GM12878 (cell line): ENCODE data around the gene DMXL2. TPM values are rescaled to one million over a fixed set of nuclear protein-coding genes. Genes with fewer than 3 reads are reported as not detected.

ENCODE experiments used
- ATAC-seq: fragments of 200-7000 bp; cut with Tn5 transposase; 3 replicates; pipeline ENCODE4 v1.9.1; 2020; ENCODE audit warnings: mild to moderate bottlenecking, moderate library complexity
- BruUV-seq: library from RNA; stranded (reverse); fragments of 400-500 nt; replicated peaks from 2 replicates; lab custom pipeline; 2021; lab: Mats Ljungman, UMichigan
- CTCF ChIA-PET: fragments of 300-600 bp; sonication (Branson Sonifier 250); formaldehyde crosslinking; extraction: SDS; loops from one replicate; lab custom pipeline; 2021; ENCODE audit warnings: inconsistent platforms; lab: Yijun Ruan, JAX
- POLR2A ChIA-PET: fragments of 350-600 bp; formaldehyde crosslinking; extraction: SDS; loops from one replicate; lab custom pipeline; 2021; ENCODE audit warnings: inconsistent platforms; lab: Charles Lee
- RAD21 ChIA-PET: fragments of 300-600 bp; sonication (Branson Sonifier 250); formaldehyde crosslinking; loops from one replicate; lab custom pipeline; 2023; ENCODE audit warnings: antibody characterized with exemption; ENCODE audit not compliant: unreplicated experiment; lab: Charles Lee
- SMC1A ChIA-PET: fragments of 300-600 bp; sonication (Branson Sonifier 250); formaldehyde crosslinking; loops from one replicate; lab custom pipeline; 2023; ENCODE audit not compliant: unreplicated experiment, uncharacterized antibody; lab: Charles Lee
- DNase-seq: peaks from one replicate; pipeline ENCODE4 v3.0.0-alpha.2; 2011; ENCODE audit warnings: low read depth, low spot score
- FAIRE-seq: peaks from 3 replicates; lab custom pipeline; 2011; peaks lifted over from hg19 to GRCh38; lab: Jason Lieb, UNC
- H2AFZ ChIP-seq: 2 replicates; pipeline ENCODE4 v1.6.0; 2011; ENCODE audit warnings: low read depth, low read length, control low read depth; ENCODE audit not compliant: control insufficient read depth
- H3K27ac ChIP-seq: 2 replicates; pipeline ENCODE4 v1.5.1; 2011; ENCODE audit warnings: control low read depth; ENCODE audit not compliant: control insufficient read depth, insufficient read depth
- H3K27me3 ChIP-seq, 2 experiments: replicated peaks in 1 of 2; 2 replicates each; pipeline versions ENCODE4 v1.6.0 to v1.6.1; 2011; ENCODE audit warnings: low read length in 1 of 2; ENCODE audit not compliant: control insufficient read depth in 2 of 2, insufficient read depth in 2 of 2
- H3K36me3 ChIP-seq, 2 experiments: 2 replicates each; pipeline ENCODE4 v1.5.1; 2011; ENCODE audit warnings: low read length in 1 of 2; ENCODE audit not compliant: control insufficient read depth in 2 of 2, insufficient read depth in 2 of 2
- H3K4me1 ChIP-seq: 2 replicates; pipeline ENCODE4 v1.6.1; 2011; ENCODE audit warnings: mild to moderate bottlenecking, low read length, moderate library complexity, mixed read lengths; ENCODE audit not compliant: control insufficient read depth, insufficient read depth
- H3K4me2 ChIP-seq: 2 replicates; pipeline ENCODE4 v1.6.0; 2011; ENCODE audit warnings: control low read depth; ENCODE audit not compliant: control insufficient read depth, insufficient read depth
- H3K4me3 ChIP-seq: fragments of 200-600 bp; sonication (generic); 2 replicates; pipeline ENCODE4 v1.5.1; 2016
- H3K79me2 ChIP-seq: 2 replicates; pipeline ENCODE4 v1.6.0; 2011; ENCODE audit warnings: low read length; ENCODE audit not compliant: control insufficient read depth, insufficient read depth
- H3K9ac ChIP-seq: 2 replicates; pipeline ENCODE4 v1.8.0; 2011; ENCODE audit warnings: low read length, control low read depth, mixed read lengths; ENCODE audit not compliant: control insufficient read depth, insufficient read depth
- H3K9me3 ChIP-seq: replicated peaks from 3 replicates; pipeline ENCODE4 v1.5.1; 2011; ENCODE audit warnings: mild to moderate bottlenecking, low read length; ENCODE audit not compliant: control insufficient read depth, insufficient read depth
- H4K20me1 ChIP-seq: 2 replicates; pipeline ENCODE4 v1.6.0; 2011; ENCODE audit not compliant: control insufficient read depth, insufficient read depth
- BCL11A ChIP-seq: IDR thresholded peaks from 2 replicates; pipeline ENCODE4 v1.6.1; 2011; ENCODE audit warnings: low read depth, low read length
- CBX3 ChIP-seq: fragments of 200-600 bp; sonication (generic); IDR thresholded peaks from 2 replicates; pipeline ENCODE4 v1.6.1; 2016; ENCODE audit warnings: low read depth, borderline replicate concordance
- CHD4 ChIP-seq: fragments of 200-600 bp; sonication (generic); IDR thresholded peaks from 2 replicates; pipeline ENCODE4 v1.6.1; 2016; ENCODE audit warnings: mild to moderate bottlenecking
- CREM ChIP-seq: IDR thresholded peaks from 2 replicates; pipeline ENCODE4 v1.6.1; 2014; ENCODE audit warnings: antibody characterized with exemption, low read depth
- DPF2 ChIP-seq: fragments of 450-650 bp; IDR thresholded peaks from 2 replicates; pipeline ENCODE4 v1.6.1; 2017; ENCODE audit warnings: mild to moderate bottlenecking
- EED ChIP-seq: sonication (generic); IDR thresholded peaks from 2 replicates; pipeline ENCODE4 v1.6.1; 2016; ENCODE audit warnings: antibody characterized with exemption, low read depth
- ETV6 ChIP-seq, 2 experiments: fragments of 450-650 bp in 1 of 2; IDR thresholded peaks in 1 of 2; conservative IDR thresholded peaks in 1 of 2; 2 replicates each; pipeline ENCODE4 v1.6.1; 2014; ENCODE audit warnings: antibody characterized with exemption in 1 of 2, borderline replicate concordance in 1 of 2, low read depth in 1 of 2, mild to moderate bottlenecking in 1 of 2, moderate library complexity in 1 of 2
- GATAD2B ChIP-seq: fragments of 450-650 bp; conservative IDR thresholded peaks from 2 replicates; pipeline ENCODE4 v1.6.1; 2017; ENCODE audit warnings: low read depth, mild to moderate bottlenecking, moderate library complexity
- HDAC2 ChIP-seq: fragments of 200-600 bp; sonication (generic); IDR thresholded peaks from 2 replicates; pipeline ENCODE4 v1.6.1; 2017
- LARP7 ChIP-seq: fragments of 450-650 bp; IDR thresholded peaks from 2 replicates; pipeline ENCODE4 v1.6.1; 2017; ENCODE audit warnings: mild to moderate bottlenecking
- MTA2 ChIP-seq: fragments of 450-650 bp; IDR thresholded peaks from 2 replicates; pipeline ENCODE4 v1.6.1; 2016; ENCODE audit warnings: low read depth, mild to moderate bottlenecking, moderate library complexity
- NFYA ChIP-seq: IDR thresholded peaks from 2 replicates; pipeline ENCODE4 v1.6.1; 2011; ENCODE audit warnings: low read depth, mild to moderate bottlenecking, low read length, improper control_type of control experiment, borderline replicate concordance
- SMAD1 ChIP-seq: fragments of 450-650 bp; IDR thresholded peaks from 2 replicates; pipeline ENCODE4 v1.6.1; 2018; ENCODE audit warnings: mild to moderate bottlenecking, low read depth; ENCODE audit not compliant: partially characterized antibody
- SMC3 ChIP-seq: IDR thresholded peaks from 2 replicates; pipeline ENCODE4 v1.6.1; 2011; ENCODE audit warnings: low read length, improper control_type of control experiment, borderline replicate concordance
- STAT3 ChIP-seq: IDR thresholded peaks from 2 replicates; pipeline ENCODE4 v1.6.1; 2011; ENCODE audit warnings: low read depth, low read length, improper control_type of control experiment
- TCF12 ChIP-seq: IDR thresholded peaks from 2 replicates; pipeline ENCODE4 v1.6.1; 2011; ENCODE audit warnings: low read depth, mild to moderate bottlenecking, low read length
- YY1 ChIP-seq: IDR thresholded peaks from 2 replicates; pipeline ENCODE4 v1.6.1; 2011; ENCODE audit warnings: low read depth, mild to moderate bottlenecking, low read length
- ZNF24 ChIP-seq: fragments of 450-650 bp; IDR thresholded peaks from 2 replicates; pipeline ENCODE4 v1.6.1; 2017; ENCODE audit warnings: antibody characterized with exemption, mild to moderate bottlenecking
- WGBS: methylation state at CpG from one replicate; pipeline ENCODE4 v1.1.6; 2016; ENCODE audit warnings: low lambda C conversion rate; ENCODE audit not compliant: insufficient replicate concordance, insufficient coverage; ENCODE audit errors: missing lambda C conversion rate; 5-methylcytosine and 5-hydroxymethylcytosine counted together
- in situ Hi-C: fragments of 300-500 bp; cut with MboI; formaldehyde crosslinking; loops from 9 replicates; pipeline ENCODE4 v1.14.3; 2018; ENCODE audit warnings: mixed read lengths
- intact Hi-C: fragments of 100-400 bp; cut with micrococcal nuclease; formaldehyde crosslinking; loops from one replicate; pipeline ENCODE4 v1.14.2; 2022; ENCODE audit not compliant: unreplicated experiment
- polyA plus RNA-seq, 11 experiments: library from polyadenylated mRNA; depleted of rRNA in 4 of 11; unstranded in 6 of 11; stranded (reverse) in 5 of 11; fragments of >200 nt; fragmentation: Nextera tagmentation in 4 of 11; fragmentation: Illumina TruSeq in 1 of 11; extraction: Ambion mirVana in 4 of 11; extraction: Trizol in 1 of 11; gene quantifications; 1 replicate in 1 of 11; 2 replicates in 10 of 11; pipeline versions ENCODE4 v1.2.1 to v1.2.3, GENCODE V29; 2011 to 2016; ENCODE audit warnings: inconsistent platforms in 2 of 11, missing spikeins in 2 of 11, low read depth in 1 of 11
- total RNA-seq, 4 experiments: library from RNA; depleted of rRNA in 3 of 4; stranded (reverse); fragments of >200 nt in 3 of 4; fragmentation: Illumina TruSeq in 1 of 4; extraction: Trizol in 1 of 4; gene quantifications; 2 replicates each; pipeline versions ENCODE4 v1.2.1 to v1.2.3, GENCODE V29; 2013 to 2021
- TF ChIP-seq, protein P1 (sequence below): IDR thresholded peaks from 2 replicates; pipeline ENCODE4 v1.6.1; 2012; ENCODE audit warnings: low read depth, low read length, improper control_type of control experiment
- TF ChIP-seq, protein P2 (sequence below): IDR thresholded peaks from 2 replicates; pipeline ENCODE4 v1.6.1; 2011; ENCODE audit warnings: borderline replicate concordance, low read depth, mild to moderate bottlenecking, moderate library complexity, low read length; ENCODE audit not compliant: insufficient read depth, poor library complexity, severe bottlenecking

DMXL2 gene
- total and polyA plus RNA-seq, 10 of the 15 experiments (the other 5 are each of a cell fraction or from before 2014, with no cell fraction given): 8.5 to 32.1 (median 22.0) TPM

DNA sequence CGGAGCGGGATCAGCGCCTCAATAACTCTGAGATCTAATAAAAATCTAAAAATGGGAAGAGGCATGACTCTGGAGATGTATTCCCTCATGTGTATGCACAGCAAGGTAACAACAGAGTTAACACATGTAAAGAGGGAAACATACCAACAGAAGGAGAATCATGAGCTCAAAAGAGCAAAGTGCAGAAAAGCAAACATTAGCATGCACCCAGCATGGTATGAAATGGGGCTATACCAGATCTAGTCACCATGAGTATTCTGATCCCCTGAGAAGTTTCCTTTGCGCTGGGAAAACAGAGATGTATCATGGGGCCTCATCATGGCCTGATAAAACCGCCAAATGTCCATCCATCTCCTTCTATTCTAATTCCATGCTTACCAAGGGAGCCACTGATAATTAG is 152.1 kb downstream of the DMXL2 start (continued):
- TF ChIP-seq, protein P1, sequence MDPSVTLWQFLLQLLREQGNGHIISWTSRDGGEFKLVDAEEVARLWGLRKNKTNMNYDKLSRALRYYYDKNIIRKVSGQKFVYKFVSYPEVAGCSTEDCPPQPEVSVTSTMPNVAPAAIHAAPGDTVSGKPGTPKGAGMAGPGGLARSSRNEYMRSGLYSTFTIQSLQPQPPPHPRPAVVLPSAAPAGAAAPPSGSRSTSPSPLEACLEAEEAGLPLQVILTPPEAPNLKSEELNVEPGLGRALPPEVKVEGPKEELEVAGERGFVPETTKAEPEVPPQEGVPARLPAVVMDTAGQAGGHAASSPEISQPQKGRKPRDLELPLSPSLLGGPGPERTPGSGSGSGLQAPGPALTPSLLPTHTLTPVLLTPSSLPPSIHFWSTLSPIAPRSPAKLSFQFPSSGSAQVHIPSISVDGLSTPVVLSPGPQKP: no peak
- TF ChIP-seq YY1 (no peak), EED (no peak), STAT3 (no peak), SMAD1 (no peak)

DNA sequence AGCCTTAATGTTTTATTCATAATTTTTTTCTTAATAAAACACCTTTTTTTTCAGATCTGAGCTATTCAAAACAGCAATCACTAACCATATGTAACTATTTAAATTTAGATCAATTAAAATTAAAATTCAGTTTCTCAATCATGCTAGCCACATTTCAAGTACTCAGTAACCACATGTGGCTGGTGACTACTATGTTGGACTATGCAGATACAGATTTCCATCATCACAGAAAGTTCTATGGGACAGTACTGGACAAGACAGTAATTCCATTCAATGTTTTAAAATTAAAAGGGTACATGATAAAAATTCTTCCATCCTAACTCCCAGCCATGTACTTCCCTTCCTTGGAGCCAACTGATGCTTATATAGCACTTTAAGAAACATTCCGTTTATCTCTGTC is 161.8 kb downstream of the DMXL2 start:
- no peaks in the 10 kb centered on the region for H3K27me3 ChIP-seq
- ChIA-PET SMC1A (no interaction called here), CTCF (no interaction called here), POLR2A (no interaction called here), RAD21 (no interaction called here)
- no peaks in the 10 kb centered on the region for H3K79me2 ChIP-seq
- H3K4me1 ChIP-seq: no peaks in the 10 kb centered on the region
- no TSS peak for BruUV-seq
- ATAC-seq (no peak), DNase-seq (no peak), FAIRE-seq (no peak)
- H3K36me3 ChIP-seq: peaks cover 0 to 3% of the 10 kb centered on the region in 2 experiments; a peak in 1 of 4 replicates
- TF ChIP-seq TCF12 (no peak), DPF2 (no peak), ETV6 (conservative IDR thresholded peaks at IDR 0.05 in 1 of 2, IDR thresholded peaks at IDR 0.05 in 1 of 2; ENCODE audit: borderline replicate concordance in 1 of 2, low read depth in 1 of 2) (no peak), MTA2 (no peak), CBX3 (no peak), GATAD2B (no peak), BCL11A (no peak), NFYA (no peak), ZNF24 (no peak), HDAC2 (no peak), CHD4 (no peak), CREM (no peak), SMC3 (no peak), LARP7 (no peak)
- TF ChIP-seq, protein P2, sequence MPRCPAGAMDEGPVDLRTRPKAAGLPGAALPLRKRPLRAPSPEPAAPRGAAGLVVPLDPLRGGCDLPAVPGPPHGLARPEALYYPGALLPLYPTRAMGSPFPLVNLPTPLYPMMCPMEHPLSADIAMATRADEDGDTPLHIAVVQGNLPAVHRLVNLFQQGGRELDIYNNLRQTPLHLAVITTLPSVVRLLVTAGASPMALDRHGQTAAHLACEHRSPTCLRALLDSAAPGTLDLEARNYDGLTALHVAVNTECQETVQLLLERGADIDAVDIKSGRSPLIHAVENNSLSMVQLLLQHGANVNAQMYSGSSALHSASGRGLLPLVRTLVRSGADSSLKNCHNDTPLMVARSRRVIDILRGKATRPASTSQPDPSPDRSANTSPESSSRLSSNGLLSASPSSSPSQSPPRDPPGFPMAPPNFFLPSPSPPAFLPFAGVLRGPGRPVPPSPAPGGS: no peak
- no peak overlapping the region for H3K4me2 ChIP-seq
- no peak overlapping the region for H3K4me3 ChIP-seq
- no peaks in the 10 kb centered on the region for H4K20me1 ChIP-seq
- WGBS: 100% methylated on average over 1 of the region's 1 CpG
- no peaks in the 10 kb centered on the region for H3K9me3 ChIP-seq
- intact Hi-C loops (no loop called here), in situ Hi-C loops (no loop called here)
- H3K27ac ChIP-seq: no peak overlapping the region
- no peak overlapping the region for H3K9ac ChIP-seq
- H2AFZ ChIP-seq: no peak overlapping the region
